Measurements from ENCODE around the gene GET4. TPM values are rescaled to one million over a fixed set of nuclear protein-coding genes. Genes with fewer than 3 reads are reported as not detected.

Gene GET4
- total and polyA plus RNA-seq, 10 of the 15 experiments (the other 5 are each of a cell fraction or from before 2014, with no cell fraction given) = 0.66 to 73.8 (median 34.0) TPM

GRCh38 chr7:944744-945143 is 68.4 kb downstream of the GET4 start:
- intact Hi-C loops (cut with micrococcal nuclease; ENCODE audit: unreplicated experiment) = no loop called here
- ATAC-seq = no peak
- DNase-seq (ENCODE audit: low read depth, low spot score) = no peak
- Histone ChIP-seq H3K36me3 (ENCODE audit: control insufficient read depth in 2 of 2, insufficient read depth in 2 of 2, low read length in 1 of 2) (no peaks in the 10 kb centered on the region; a peak in 1 of 4 replicates), H3K4me2 (ENCODE audit: control insufficient read depth, insufficient read depth) (no peak overlapping the region), H3K27ac (ENCODE audit: control insufficient read depth, insufficient read depth) (no peak overlapping the region), H4K20me1 (ENCODE audit: control insufficient read depth, insufficient read depth) (no peaks in the 10 kb centered on the region), H2AFZ (ENCODE audit: control insufficient read depth, low read depth, low read length) (no peak overlapping the region), H3K4me1 (ENCODE audit: control insufficient read depth, insufficient read depth, low read length) (peaks cover 8% of the 10 kb centered on the region), H3K79me2 (ENCODE audit: control insufficient read depth, insufficient read depth, low read length) (peaks cover 18% of the 10 kb centered on the region), H3K9me3 (replicated peaks; ENCODE audit: control insufficient read depth, insufficient read depth, low read length) (peaks cover 15% of the 10 kb centered on the region), H3K9ac (ENCODE audit: control insufficient read depth, insufficient read depth, low read length) (no peak overlapping the region), H3K4me3 (no peak overlapping the region), H3K27me3 (replicated peaks in 1 of 2; ENCODE audit: control insufficient read depth in 2 of 2, insufficient read depth in 2 of 2, low read length in 1 of 2) (no peaks in the 10 kb centered on the region)
- ChIA-PET SMC1A (ENCODE audit: uncharacterized antibody, unreplicated experiment) (no interaction called here), CTCF (no interaction called here), POLR2A (no interaction called here), RAD21 (ENCODE audit: unreplicated experiment) (no interaction called here)
- no TSS peak for BruUV-seq (replicated peaks)
- in situ Hi-C loops (cut with MboI) = no loop called here
- FAIRE-seq = no peak
- WGBS (ENCODE audit: insufficient coverage, insufficient replicate concordance, low lambda C conversion rate, missing lambda C conversion rate) = 47% methylated on average over 5 of the region's 5 CpGs
- TF ChIP-seq WRNIP1 (IDR thresholded peaks at IDR 0.05; ENCODE audit: borderline replicate concordance, low read depth, low read length) (no peak), MXI1 (IDR thresholded peaks at IDR 0.05; ENCODE audit: low read depth, low read length) (no peak), NR2C2 (IDR thresholded peaks at IDR 0.05; ENCODE audit: borderline replicate concordance, control insufficient read depth, insufficient read length, low read depth) (no peak), HDAC6 (IDR thresholded peaks at IDR 0.05; ENCODE audit: unreplicated experiment) (no peak), PKNOX1 (IDR thresholded peaks at IDR 0.05) (no peak), DPF2 (IDR thresholded peaks at IDR 0.05) (no peak), IRF3 (IDR thresholded peaks at IDR 0.05) (no peak), SMC3 (IDR thresholded peaks at IDR 0.05; ENCODE audit: borderline replicate concordance, low read length) (no peak), ZNF217 (IDR thresholded peaks at IDR 0.05) (no peak), EGR1 (IDR thresholded peaks at IDR 0.05; ENCODE audit: borderline replicate concordance in 1 of 2, low read depth in 2 of 2, low read length in 2 of 2) (no peak), NFYA (IDR thresholded peaks at IDR 0.05; ENCODE audit: borderline replicate concordance, low read depth, low read length) (no peak), ZNF384 (IDR thresholded peaks at IDR 0.05; ENCODE audit: borderline replicate concordance, low read depth, low read length) (no peak), BCL11A (IDR thresholded peaks at IDR 0.05; ENCODE audit: low read depth, low read length) (no peak), SIN3A (IDR thresholded peaks at IDR 0.05; ENCODE audit: low read depth, low read length) (no peak), ZSCAN29 (IDR thresholded peaks at IDR 0.05) (no peak), MYC (IDR thresholded peaks at IDR 0.05; ENCODE audit: insufficient read depth, insufficient read length, insufficient replicate concordance, low read length, severe bottlenecking) (no peak)
- TF ChIP-seq, protein P1, sequence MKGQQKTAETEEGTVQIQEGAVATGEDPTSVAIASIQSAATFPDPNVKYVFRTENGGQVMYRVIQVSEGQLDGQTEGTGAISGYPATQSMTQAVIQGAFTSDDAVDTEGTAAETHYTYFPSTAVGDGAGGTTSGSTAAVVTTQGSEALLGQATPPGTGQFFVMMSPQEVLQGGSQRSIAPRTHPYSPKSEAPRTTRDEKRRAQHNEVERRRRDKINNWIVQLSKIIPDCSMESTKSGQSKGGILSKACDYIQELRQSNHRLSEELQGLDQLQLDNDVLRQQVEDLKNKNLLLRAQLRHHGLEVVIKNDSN (IDR thresholded peaks at IDR 0.05; ENCODE audit: borderline replicate concordance, extremely low read length, insufficient read depth, low read depth, low read length) = no peak
- TF ChIP-seq, protein P2, sequence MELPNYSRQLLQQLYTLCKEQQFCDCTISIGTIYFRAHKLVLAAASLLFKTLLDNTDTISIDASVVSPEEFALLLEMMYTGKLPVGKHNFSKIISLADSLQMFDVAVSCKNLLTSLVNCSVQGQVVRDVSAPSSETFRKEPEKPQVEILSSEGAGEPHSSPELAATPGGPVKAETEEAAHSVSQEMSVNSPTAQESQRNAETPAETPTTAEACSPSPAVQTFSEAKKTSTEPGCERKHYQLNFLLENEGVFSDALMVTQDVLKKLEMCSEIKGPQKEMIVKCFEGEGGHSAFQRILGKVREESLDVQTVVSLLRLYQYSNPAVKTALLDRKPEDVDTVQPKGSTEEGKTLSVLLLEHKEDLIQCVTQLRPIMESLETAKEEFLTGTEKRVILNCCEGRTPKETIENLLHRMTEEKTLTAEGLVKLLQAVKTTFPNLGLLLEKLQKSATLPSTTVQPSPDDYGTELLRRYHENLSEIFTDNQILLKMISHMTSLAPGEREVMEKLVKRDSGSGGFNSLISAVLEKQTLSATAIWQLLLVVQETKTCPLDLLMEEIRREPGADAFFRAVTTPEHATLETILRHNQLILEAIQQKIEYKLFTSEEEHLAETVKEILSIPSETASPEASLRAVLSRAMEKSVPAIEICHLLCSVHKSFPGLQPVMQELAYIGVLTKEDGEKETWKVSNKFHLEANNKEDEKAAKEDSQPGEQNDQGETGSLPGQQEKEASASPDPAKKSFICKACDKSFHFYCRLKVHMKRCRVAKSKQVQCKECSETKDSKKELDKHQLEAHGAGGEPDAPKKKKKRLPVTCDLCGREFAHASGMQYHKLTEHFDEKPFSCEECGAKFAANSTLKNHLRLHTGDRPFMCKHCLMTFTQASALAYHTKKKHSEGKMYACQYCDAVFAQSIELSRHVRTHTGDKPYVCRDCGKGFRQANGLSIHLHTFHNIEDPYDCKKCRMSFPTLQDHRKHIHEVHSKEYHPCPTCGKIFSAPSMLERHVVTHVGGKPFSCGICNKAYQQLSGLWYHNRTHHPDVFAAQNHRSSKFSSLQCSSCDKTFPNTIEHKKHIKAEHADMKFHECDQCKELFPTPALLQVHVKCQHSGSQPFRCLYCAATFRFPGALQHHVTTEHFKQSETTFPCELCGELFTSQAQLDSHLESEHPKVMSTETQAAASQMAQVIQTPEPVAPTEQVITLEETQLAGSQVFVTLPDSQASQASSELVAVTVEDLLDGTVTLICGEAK (IDR thresholded peaks at IDR 0.05; ENCODE audit: borderline replicate concordance) = no peak
